ENCODE measurements around the gene UNK.
A peak's percentile ranks its signal among the peaks of the same experiment; 100 is the strongest.

Gene UNK

DNA sequence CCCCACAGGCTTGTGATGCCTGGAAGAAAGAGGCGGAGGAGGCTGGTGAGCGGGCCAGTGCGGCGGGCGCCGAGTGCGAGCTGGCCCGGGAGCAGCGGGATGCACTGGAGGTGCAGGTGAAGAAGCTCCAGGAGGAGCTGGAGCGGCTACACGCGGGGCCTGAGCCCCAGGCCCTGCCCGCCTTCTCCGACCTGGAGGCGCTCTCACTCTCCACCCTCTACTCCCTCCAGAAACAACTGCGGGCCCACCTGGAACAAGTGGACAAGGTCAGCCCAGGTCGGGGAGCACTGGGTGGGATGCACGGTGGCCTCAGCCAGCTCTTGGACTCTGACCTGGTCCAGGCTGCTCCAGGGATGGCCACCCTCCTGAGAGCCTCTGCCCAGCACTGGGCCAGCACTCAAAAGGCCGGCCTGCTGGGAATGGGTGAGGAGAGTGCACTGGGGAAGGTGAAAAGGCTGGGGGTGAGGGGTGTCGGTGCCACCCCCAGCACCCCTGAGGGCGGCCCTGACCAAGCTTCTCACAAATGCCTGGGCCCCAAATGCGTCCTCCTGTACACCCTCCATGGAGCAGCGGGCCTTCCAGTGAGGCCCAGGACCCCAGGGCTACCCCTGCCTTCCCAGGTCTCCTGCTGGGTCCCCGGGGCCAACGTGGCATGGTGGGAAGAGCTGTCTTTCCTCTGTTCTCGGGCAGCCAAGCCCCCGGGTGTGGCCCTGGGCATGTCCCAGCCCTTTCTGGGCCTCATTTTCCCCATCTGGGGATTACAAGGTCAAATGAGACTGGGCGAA, 38.8 kb downstream of the UNK start:
- no peak for DNase-seq

DNA sequence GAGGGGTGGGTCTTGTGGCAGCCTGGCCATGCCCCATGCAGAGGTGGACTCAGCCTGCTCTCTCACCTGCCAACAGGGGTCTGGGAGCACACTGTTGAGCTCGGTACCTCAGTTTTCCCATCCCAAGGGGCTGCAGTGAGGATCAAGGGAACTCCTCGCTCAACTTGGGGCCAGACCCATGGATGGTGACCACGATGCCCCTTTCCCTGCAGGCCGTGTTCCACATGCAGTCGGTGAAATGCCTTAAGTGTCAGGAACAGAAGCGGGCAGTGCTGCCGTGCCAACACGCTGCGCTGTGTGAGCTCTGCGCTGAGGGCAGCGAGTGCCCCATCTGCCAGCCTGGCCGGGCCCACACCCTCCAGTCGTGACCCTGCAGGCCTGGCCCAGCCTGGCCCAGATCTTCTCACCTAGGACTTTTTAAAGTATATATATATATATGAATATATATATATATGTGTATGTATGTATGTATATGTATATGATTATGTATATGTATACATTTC, 39.5 kb downstream of the UNK start:
- DNase-seq = no peak

DNA sequence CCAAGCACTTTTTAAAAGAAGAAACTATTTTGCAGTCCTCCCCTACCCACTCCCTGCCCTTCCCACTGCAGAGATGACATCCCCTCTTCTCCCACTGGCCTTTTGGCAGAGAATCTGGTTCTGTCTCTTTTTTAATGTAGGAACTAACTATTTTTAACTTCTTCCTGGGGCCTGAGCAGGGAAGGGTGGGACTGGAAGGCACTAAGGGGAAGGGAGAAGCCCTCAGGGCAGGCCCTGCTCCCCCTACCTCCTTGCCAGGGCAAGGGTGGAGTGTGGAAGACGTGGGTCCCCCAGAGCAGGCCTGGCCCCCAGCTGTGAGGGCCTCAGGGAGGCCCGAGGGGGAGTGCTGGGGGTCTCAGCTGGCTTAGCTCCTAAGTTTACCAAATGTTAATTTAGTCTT, 40.1 kb downstream of the UNK start:
- DNase-seq = no peak

DNA sequence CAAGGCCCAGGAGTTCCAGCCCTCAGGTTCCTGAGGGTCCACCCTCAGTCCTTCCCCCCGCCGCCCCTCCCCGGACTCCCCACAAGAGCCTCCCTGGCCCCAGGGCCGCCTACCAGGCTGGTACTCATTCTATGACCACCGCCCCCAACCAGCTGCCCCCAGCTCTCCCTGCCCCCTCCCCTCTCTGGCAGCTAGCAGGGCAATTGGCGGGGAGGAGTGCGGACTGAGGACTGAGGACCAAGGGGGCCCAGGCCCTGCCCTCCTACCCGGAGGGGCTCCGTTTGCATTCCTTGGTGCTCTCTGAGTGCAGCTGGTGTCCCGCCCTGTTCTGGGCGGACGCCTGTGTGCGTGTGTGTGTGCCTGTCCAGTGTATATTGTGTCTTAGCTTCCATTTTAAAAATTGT, 40.5 kb downstream of the UNK start:
- DNase-seq = no peak

DNA sequence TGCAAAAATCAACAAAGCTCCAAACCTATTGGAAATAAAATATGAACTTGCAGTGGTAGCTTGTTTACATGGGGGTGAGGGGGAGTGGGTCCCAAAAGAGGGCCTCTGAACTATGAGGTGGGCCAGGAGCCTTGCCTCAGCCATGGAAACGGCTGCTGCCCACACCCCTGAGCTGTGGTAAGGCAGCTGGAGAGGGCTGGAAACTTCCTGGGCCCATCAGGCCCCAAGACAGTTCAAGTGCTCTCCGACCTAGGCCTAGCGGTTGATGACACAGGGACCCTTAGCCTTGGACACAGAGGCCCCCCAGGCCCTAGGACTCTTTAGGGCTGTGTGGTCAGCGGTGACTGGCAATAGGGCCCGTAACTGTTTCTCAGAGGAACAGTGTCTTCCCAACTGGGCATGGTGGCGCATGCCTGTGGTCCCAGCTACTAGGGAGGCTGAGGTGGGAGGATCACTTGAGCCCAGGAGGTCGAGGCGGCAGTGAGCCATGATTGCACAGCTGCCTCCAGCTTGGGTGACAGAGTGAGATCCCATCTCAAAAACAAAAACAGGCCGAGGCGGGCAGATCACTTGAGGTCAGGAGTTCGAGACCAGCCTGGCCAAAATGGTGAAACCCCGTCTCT, 41.3 kb downstream of the UNK start:
- DNase-seq = no peak

DNA sequence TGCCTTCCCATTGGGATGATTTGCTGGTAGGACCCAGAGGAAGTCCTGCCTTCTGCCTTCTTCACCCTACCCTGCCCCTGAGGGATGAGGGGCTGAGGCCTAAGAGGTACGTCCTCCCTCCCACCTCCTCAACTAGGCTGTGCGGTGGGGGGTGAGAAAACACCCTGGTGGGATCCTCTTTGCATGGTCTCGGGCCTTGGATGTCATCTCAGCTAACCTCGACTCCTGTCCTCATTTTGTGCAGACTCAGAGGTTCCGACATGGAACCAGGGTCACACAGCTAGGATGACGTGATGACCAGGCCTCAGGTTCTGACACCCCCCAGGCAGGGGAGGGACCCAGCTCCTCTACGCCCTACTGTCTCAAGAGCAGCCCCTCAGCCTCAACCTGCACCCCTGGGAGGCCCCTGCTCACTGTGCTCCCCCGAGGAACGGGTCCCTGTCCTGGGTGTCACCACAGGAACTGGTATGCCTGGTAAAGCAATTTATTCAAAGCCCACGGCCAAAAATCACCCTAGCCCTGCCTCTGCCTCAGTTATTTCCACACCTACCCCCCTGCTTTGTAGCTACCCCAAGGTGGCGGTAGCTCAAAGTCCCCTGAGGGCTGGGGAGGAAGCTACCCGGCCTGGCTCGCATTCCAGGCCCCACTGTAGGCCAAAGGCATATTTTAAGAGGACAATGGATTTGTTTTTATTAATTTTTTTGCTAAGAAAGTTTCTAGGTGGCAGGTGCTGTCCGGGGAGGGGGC, 42.1 kb downstream of the UNK start:
- no peak for DNase-seq

DNA sequence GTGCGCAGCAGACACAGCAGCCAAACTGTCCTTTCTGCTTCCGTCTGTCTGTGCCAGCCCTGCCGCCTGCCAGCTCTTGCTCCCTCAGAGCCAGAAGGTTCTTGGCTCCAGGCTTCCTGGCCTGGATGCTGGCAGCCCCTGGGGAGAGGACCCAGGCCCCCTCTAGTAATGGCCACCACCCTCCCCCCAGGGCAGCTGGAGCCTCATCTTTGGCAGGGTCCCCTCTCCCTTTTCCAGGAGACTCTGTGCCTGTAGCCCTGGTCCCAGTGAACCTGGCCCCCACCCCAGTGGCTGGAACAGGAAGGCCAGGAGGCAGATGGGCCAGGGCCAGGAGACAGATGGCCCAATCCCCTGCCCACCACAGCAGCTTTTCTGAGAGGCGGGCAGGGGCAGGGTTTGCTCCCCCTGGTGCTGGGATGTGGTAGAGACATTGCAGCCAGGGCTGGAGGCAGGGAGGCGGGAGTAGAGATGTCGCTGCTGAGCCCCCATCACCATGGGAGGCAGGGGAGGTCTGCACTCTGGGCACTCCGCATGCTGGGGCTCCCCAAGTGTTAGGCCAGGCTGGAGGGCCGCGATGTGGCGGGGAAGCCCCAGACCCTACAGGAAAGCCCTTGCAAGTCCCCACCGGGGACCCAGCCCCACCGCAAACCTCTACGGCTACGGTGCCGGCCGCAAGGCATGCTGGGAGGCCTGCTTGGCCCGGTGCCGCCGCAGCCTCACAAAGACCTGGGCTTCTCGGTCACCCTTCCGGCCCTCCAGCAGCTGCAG, 42.9 kb downstream of the UNK start:
- peak; percentile 64 for DNase-seq

DNA sequence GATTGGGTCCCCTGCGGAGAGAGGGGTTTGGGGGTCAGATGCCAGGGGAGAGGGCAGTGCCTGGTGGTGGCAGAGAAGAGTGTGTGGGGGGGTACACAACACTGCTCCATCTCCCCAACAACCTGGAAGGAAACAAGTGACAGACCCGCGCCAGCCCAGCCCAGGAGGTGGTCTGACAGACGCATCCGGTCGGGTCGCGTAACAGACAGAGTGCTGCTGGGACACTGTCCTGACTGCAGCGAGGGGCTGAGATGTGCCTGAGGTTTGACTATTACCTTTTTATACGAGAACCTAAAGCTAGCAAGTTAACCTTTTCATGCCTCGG, 43.4 kb downstream of the UNK start:
- DNase-seq = no peak

DNA sequence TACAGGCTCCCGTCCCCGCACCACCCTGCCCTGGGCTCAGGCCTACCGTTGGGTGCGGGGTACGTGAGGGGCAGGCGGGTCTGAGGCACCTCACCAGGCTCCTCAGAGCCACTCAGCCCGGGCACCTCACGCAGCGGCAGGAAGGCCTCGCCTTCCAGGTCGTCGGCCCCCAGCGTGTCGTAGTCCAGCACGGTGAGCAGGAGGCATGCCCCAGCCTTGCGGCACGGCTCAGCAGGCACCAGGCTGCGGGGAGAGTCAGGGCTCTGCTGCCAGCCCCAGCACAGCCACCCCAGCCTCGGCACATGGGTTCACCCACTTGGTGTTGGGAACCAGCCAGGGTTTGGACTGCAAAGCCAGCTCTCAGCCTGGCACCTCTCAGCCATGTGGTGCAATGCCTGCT, 44.1 kb downstream of the UNK start:
- DNase-seq = no peak

DNA sequence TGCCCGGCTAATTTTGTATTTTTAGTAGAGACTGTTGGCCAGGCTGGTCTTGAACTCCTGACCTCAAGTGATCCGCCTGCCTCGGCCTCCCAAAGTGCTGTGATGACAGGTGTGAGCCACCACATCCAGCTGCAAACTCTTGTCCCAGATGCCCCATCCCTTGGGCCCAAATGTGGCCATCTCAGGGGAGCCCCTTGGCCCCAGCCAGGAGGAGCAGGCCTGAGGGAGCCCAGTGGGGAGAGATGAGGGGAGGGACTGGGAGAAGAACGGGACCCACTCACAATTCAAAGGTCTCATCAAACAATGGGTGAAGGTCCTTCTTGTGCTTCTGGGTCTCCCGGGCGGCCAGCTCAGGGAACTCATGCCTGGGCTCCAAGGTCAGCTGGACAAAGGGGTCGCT, 45.1 kb downstream of the UNK start:
- DNase-seq = no peak

DNA sequence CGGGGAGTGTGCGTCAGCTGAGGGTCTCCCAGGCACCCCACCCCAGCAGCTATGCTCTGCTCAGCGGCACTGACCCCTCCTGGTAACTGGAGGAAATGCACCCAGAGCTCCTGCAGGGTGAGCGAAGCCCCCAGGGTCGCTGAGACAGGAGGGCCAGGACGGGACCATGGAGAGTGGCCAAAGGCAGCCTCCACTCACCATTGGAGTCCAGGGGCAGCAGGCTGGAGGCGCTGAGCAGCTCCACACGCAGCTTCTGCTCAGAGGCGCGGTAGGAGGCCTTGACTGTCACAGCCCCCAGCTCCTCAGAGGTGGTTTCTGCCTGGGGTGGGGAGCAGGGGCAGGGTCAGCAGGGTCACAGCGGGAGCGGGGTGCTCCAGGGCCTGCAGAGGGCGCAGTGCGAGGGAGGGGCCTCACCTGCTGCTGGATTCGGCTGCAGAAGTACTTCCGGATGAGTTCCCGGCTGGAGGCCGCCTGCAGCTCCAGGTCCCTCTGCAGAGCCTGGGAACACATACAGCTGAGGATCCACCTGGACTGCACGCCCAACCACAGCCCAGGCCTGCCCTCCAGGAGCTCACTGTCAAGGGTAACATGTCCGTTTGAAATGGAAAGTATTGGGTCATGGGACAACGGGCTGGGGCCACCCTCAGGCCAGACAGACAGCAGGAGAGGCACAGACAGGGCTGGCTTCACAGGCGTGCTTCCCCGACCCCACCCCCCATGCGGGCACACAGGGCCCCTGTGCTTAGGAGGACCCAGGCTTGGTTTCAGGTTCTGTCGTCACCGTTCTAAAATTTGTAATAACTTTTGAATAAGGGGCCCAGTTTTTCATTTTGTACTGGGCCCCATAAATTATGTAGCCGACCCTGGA, 45.8 kb downstream of the UNK start:
- DNase-seq = peak; percentile 24

DNA sequence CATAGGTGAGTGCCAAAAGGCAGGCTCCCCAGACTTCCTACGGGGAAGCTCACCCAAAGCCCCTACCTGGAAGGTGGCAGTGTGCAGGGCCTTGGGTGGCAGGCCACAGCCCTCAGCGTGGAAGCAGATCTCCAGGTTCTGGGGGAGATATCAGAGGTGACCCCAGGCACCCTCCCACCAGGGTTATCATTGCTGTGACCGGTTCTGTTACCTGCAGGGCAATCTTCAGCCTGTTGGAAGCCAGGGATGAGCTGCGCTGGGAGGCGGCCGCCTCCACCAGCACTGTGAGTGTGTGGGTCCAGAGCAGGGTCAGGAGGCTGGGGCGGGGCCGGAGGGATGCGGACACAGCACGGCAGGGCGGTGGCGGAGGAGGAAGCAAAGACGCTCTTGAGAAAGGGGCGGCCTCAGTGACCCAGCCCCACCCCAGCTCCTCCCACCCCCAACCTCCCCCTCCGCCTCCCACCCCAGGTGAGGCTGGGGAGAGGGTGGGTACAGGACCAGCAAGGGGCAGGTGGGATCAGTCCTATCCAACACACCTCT, 46.5 kb downstream of the UNK start:
- no peak for DNase-seq

DNA sequence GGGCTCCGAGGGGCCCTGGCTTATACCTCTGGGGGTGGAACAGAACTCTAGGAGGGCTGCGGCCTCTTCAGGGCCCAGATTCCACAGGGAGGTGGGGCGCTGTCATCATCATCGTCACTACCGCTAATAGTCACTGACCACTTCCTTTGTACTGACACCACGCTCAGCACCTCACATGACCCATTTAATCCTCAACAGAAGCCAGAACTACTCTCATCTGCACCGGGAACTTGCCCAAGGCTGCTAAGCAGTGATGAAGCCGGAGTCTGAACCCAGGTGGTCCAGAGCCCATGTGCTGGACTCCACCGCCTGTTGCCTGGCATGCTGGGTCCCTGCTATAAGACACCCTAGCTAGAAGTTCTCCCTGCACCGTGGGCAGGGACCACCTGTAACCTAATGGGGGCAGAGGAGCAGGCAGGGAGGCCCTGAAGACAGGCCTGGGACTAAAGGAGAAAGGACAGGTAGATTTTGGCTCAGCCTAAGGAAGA, 47.6 kb downstream of the UNK start:
- DNase-seq = no peak

DNA sequence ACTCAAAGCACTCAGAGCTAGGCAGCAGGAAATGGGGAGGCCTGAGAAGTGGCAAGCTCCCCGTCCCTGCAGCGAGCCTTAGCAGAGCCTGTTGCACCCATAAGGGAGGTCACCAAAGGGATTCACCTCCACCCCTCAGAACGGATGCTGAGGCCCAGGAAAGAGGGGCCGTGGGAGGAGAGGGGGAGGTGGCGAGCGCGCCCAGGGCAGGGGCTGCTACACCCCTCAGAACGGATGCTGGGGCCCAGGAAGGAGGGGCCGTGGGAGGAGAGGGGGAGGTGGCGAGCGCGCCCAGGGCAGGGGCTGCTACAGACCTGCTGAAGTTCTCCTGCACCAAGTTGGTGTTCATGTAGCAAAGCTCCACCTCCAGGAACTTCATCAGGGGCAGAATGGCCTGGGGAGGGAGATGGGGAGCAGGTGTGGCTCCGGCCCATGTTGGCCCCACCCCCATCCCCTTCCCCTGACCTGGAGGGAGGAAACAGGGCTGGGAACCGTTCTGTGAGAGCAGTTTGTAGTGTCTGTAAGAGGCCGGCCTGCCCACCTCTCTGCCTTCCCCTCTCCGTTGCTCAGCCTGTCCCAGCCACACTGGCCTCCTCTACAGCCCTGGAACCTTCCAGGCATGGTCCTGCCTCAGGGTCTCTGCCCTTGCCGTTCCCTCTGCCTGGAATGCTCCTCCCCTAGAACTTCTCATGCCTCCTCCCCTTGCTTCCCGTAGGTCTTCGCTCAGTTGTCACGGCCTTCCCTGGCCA, 48.2 kb downstream of the UNK start:
- no peak for DNase-seq

DNA sequence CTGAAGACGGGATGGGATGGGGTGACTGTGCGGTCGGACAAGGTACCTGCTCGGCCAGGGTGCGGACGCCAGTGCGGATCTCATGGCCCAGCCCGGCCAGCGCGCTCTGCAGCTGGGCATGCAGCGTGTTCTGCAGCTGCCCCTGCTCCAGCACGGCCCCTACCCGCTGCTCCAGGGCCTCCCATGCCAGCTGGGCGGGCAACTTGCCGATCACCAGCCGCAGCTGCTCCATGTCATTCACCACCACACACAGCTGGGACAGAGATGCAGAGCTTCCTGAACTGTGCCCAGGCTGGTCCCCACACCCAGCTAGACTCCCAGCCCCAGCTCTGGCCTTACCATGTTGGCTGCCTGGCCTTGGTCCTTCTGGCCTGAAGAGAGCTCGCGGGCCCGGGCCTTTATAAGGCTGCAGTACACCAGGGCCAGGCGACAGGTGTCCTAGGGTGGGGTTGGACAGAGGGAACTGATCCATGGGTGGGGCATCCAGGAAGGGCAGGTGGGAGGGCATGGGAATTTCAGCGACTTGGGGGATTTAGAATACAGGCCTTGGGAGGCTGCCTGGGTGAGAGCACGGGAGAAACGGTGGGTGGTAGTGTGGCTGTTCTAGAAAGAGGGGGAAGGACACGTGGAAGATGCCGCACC, 49.8 kb downstream of the UNK start:
- no peak for DNase-seq

DNA sequence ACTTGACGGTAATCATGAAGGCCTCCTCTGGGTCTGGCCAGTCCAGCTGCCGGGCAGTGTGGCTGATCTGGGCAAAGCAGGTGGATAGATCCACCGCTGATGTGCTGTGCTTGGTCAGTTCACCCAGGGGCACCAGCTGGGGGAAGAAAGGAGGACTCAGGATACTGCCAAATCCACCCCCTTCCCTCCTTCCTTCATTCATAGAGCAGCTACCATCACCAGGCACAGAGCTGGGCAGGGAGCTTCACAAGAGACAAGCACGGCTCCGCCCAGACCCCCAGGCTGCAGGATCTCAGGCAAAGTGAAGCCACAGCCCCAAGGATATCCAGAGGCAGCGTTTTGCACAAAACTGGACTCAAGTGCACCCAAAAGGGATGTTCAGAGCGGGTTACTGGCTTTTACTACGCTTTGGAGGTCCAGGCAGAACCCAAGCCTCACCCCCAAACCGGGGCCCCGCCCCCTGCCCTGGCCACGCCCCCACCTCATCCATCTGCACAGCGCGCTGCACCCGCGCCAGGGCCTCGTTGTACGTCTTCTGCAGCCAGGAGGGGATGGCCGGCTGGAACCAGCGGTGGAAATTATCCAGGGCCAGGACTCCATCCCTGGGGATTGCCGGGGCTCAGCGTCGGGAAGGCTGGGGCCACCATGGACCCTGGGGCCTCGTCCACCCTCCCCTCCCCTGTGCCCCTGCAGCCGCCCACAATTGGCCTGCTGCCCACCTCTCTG, 50.5 kb downstream of the UNK start:
- no peak for DNase-seq

DNA sequence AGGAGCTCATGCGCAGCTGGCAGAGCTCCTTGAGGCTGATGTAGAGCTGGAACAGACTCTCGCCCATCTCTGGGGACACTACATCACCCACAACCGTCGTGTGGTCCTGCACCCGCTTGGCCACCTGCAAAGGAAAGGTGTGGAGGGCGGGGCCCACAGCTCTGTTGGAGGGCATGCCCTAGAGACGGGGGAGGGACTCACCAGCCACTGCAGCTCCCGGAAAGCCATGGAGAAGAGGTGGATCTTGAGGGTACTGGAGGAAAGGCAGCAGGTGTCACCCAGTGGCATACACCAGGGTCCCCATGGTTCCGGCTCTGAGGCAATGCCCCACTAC, 51.0 kb downstream of the UNK start:
- no peak for DNase-seq

DNA sequence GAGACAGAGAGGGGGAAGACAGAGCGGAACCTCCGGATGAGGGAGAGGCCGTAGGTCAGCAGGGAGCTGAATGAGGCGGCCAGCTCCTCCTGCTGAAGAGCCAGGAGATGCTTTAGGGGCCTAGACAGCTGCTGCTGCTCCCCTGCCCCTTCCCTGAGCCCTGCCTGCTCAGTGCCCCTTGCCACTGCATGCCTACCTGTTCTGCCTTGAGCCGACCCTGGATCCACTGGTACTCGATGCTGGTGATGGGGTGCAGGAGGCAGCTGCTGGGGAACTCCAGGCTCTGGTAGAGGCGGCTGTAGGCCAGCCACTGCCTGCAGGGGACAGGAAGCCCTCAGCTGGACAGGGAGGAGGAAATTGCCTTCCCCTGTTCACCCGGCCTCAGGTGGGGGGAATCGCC, 52.0 kb downstream of the UNK start:
- no peak for DNase-seq

DNA sequence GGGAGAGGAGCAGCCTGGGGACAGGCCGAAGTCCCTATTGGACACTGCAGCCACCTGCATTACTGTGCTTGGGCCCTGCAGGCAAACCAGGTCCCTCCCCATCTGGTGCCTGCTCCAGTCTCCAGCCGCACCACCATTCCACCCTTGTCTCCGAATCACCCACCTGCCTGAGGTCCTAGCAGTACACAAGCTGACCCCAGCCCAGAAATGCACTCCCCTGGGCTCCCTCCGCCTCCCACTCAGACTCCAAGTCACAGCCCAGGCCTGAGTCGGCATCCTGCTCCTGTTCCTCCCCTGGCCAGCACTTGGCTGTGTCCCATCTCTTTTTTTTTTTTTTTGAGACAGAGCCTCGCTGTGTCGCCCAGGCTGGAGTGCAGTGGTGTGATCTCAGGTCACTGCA, 53.3 kb downstream of the UNK start:
- DNase-seq = no peak

DNA sequence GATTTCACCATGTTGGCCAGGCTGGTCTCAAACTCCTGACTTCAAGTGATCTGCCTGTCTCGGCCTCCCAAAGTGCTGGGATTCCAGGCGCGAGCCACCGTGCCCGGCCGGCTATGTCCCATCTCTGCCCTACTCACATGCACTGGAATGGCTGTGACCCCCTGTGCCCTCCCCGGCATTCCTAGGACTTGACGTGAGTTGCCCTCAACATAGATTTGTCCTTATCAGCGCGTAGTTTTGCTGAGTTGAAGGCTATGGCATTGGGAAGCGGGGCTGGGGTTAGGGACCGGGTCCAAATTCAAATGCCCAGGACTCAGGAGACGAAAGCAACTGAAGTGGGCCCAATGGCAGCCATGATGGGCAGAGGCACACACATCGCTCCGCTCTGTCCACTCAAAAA, 53.8 kb downstream of the UNK start:
- DNase-seq = no peak

Data from effector CD8-positive, alpha-beta T cell (primary cell).